Mucosa of gallbladder (tissue), 1 donor: Measurements from ENCODE around the gene TMSB10. TPM values are rescaled to one million over a fixed set of nuclear protein-coding genes. Genes with fewer than 3 reads are reported as not detected.

ENCODE experiments used
- DNase-seq: peaks from one replicate; pipeline ENCODE4 v3.0.0-alpha.2; 2020; ENCODE audit warnings: low spot score
- total RNA-seq: library from RNA; stranded (reverse); gene quantifications from one replicate; pipeline ENCODE4 v1.2.1, GENCODE V29; 2021
- donor health status: DM: no; HTN: no; CAD: no.

The TMSB10 gene
- total RNA-seq, 1 donor from 2014 or later = 999 TPM

DNA sequence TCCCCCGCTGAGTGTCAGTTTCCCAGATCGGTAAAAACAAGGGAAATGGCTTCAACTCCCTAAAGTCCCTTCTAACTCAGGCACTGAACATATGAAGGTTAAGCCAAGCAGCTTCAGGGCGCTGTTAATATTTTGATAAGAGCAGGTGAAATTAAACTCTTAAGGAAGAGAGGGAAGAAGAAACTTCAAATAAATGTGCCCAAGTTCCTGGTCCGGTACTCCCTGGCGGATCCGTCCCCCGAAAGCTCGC, 25.1 kb upstream of the TMSB10 start:
- DNase-seq = no peak

DNA sequence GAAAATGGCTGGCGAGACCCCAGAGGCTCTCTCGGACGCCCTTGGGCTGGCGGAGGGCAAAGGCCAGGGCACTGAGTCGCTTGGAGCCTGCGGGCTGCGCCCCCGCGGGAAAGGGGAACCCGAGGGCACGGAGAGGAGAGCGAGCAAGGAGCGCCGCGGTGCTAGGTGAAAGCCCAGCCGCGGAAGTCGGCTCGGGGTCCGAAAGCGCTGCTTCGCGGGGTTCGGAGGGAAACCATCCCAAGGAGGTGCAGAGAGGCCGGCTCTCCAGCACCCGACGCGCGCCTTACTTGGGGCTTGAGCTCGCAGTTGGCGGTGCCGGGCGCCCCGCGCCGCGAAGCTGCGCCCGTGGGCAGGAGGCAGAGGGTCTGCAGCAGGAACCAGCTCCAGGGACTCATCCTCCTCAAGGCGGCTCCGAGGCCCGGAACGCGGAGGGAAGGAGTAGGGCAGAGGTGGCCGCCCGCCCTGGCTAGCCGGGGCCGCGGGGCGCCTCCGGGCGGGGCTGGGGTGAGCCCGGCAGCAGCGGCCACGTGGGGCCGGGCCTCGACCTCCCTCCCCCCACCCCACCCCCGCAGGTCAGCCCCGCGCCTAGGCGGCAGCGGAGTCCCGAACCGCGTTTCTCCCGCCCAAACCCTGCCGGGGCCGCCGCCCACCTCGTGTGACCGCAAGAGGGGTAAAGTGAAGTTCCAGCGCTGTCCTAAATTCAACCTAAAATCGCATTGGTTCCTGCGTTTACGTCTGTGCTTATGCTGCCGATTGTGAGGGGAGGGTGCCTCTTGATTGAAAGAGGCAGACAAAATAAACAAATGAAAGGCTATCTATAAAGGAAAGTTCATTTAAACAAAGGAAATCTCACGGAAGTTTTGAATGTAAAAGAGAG, 24.6 kb upstream of the TMSB10 start, which contains the start of gene TRABD2A:
TSS of gene TRABD2A (minus strand) at position 440 of the 877 bp plus-strand sequence. CDS start at position 395, 45 bp downstream.
- no peak for DNase-seq

DNA sequence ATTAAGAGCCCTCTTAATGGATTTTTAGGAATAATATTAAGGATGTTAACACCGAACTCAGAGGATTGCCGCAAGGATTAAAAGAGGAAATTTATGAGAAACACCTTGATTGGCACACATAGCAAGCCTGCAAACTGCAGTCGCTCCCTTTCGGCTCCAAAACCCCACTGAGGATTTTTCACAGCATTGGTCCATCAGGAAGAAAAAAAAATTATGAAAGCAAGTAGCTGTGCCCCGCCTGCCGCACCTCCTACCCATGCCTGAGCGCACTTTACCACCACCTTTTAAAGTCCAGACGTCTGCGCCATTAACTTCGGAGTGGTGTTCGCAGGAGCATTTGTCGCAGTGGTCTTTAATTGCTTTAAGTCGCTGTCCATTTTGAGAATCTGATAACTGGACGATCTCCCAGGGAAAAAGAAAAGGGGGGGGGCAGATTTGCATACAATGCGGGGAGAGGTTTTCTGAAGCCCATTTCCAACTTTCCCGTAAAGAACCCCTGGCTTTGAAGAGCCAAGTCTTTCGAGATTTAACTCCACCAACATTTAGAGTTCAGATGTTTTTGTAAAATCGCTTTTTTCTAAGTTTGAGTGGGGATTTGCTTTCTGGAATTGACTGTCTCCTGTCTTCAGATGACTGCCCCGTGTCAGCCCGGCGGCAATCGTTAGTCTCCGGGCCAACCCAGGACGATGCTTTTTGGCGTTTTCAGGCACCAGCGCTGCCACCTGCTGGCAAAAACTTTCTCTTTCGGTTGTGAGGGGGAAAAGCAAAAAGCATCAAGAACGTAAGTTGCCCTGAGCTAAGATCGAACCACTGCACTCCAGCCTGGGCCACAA, 23.7 kb upstream of the TMSB10 start:
- DNase-seq = peak; percentile 81

DNA sequence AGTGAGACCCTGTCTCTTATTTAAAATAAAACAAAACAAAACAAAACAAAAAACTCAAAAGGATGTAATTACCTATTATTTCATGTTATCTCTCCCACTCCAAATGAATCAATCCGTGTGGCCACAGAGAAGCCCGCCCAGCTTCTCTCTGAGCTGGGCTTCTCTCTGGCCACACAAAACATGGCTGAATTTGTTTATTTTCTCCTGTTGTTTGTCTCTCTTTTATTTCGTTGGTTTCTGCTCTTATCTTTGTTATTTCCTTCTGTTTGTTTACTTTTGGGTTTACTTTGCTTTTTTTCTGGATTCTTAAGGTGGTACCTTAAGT, 23.1 kb upstream of the TMSB10 start:
- no peak for DNase-seq

DNA sequence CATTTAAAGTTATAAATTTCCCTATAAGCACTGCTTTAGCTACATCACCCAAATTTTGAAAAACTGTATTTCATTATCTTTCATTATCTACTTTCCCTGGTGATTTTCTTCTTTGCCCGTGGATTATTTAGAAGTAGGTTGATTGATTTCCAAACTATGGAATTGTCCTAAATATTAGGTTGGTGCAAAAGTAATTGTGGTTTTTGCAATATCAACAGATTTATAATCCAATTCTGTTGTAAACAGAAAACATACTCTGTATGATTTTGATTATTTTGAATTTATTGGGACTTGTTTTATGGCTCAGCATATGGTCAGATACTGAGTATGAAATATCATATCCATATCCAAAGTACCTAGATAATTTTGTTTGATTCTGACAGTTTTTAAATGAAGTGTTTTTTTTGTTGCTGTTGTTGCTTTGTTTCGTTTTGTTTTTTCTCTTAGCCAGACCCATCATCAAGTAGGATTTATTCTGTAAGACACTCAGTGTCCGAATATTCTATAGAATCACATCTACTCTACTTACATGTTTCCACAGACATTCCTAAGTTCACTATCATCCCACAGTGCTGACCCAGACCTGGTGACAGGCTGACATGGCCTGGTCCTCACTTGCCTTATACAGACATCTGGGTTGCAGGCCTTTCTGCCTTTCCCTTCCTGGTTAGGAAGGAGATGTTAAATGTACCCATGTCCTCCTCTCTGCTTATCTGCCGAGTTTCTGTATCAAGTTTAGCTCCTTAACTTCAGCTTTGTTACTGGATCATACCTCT, 22.5 kb upstream of the TMSB10 start:
- no peak for DNase-seq

DNA sequence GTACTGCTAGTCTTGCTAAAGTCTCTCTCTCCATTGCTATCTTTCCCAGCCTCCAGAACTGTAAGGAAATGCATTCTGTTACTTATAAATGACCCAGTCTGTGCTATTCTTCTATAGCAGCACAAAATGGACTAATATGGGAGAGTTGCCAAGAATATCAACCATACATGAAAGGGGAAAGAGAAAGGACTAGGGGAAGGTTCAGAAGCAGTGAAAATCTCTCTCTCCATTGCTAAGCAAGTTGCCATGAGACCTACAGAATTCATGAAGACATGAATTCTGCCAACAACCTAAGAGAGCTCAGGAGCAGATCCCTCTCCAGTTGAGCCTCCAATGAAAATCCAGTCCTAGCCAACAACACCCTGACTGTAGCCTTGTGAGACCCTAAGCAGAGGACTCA, 21.0 kb upstream of the TMSB10 start:
- no peak for DNase-seq

DNA sequence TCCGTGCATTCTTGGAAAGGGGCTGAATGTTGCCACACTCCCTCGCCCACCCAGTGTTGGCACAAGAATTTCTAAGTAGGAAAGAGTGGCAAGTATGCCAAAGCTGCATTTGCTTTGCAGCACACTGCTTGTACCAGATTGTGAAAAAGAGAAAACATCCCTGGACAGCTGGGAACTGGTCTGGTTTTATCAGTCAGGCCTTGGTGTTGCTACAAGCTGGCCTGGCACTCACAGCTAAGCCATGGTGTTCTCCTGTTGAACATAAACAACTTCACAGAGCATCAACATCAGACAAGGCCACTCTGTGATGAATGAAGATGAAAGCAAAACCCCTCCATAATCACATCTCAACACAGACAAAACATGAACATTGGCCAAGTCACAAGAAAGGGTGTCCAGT, 20.3 kb upstream of the TMSB10 start:
- no peak for DNase-seq

DNA sequence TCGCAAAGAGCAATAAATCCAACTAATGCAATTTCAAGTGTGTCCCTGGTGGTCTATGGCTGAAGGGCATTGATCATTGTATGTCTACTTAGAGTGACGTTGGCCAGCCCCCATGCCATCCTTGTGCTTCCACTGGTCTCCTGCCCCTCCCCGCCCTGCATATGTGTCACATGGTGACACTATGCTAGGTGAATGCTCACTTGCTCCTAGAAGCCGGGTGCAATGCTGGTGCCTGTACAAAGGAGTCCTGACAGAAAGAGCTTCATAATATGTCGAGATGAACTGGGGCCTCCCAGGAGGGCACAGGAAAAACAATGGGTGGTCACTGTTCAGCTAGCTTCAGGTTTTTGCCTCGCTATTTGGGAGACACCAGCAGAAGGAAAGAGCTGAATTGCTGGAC, 18.7 kb upstream of the TMSB10 start:
- DNase-seq = no peak

DNA sequence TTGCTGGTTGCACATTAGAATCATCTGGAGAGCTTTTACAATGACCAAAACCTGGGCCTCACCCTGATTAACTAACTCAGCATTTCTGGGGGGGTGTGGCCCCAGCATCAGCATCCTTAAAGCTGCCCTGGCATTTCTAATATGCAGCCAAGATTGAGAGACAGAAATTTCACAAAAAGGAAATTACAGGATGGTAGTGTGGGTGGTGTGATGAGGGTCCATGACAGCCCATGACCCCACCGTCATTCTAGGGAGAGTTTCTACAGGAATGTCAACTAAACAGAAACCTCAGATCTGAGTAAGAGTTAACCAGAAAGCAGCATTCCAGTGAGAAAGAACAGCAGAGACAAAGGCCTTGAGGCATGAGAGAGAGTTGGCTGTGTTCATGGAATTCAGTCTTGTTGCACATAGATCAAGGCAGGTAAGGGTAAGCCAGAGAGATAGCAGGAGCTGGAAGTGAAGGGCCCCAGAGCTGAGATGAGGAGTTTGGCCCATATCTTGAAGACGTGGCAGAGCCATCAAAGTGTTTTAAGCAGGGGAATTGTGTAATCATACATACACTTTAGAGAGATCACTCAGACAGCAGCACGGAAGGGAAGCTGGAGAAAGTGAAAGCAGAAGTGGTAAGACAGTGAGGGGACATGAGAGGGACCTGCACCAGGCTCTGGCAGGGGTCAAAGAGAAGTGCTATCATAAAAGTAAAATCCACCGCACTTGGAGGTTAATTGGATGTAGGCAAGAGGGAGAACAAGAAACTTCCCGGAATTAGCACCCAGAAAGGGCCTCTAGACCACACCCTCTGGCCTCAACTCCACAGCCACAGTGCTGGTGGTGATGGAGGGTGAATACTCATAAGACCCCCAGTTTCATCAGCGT, 16.8 kb upstream of the TMSB10 start:
- DNase-seq = peak; percentile 38

DNA sequence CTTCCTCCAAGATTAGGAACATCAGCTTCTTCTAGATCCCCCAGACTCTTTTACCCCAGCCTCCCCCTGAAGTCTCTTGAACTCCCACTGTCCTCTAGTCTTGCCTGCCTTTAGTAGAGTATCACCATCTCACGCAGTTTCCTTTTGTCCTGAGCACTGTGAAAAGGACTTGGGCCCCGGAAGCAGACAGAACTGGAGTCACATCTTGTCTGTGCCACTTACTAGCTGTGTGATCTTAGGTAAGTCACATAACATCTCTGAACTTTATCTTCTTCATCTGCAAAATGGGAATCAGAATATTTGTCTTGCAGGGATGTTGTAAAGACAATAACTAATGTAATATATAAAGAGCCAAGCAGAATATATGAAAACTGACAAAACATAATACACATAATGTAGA, 16.1 kb upstream of the TMSB10 start:
- no peak for DNase-seq

DNA sequence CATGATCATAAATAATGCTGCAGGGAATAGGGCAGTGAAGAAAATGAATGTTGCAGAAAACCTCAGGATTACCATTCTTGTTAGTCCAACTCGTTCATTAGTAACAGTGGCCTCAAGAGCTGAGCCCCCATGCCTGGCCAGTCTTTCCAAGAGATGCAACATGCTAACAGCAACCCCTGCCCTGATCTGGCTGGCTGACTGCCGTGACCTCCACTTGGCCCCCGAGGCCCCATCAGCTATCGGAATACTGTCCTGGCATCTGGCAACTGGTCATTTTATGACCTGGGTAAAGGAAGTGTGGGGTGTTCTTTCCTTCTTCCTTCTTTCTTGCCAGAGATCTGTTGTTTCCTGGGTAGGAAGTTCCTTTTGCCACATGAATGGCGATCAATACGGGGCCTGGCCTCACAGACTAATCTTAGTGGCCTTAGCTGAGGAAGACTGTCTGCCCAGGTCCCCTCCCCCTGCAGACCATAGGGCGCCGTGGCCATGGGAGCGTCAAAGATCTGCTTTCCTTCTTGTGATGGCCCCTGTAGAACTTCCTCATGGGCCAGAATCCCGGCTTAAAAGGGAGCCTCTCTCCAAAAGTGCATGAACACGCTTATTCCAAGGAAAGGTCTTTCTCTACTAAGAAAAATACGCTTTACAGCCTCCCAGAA, 14.0 kb upstream of the TMSB10 start:
- DNase-seq = no peak

DNA sequence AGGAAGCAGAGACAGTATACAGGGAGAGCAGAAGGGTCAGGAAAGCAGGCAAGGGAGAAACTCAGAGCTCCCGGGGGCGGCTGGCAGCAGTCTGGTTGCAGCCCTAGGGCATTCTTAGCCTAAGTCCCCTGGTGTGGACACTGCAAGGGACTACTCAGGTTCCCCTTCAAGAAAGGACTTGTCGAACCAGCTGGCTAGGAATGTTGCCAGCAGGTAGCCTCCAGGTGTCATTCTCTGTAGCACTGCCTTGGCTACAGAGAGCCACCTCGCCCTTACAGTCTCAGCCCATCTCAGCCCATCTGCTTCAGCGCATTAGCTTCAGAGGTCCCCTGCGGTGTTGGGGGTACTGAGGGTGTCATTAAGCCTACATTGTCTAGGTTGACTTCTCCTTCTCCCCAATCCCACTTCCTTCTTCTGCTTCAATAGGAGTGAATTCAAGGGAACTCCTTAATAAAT, 11.3 kb upstream of the TMSB10 start:
- DNase-seq = no peak

DNA sequence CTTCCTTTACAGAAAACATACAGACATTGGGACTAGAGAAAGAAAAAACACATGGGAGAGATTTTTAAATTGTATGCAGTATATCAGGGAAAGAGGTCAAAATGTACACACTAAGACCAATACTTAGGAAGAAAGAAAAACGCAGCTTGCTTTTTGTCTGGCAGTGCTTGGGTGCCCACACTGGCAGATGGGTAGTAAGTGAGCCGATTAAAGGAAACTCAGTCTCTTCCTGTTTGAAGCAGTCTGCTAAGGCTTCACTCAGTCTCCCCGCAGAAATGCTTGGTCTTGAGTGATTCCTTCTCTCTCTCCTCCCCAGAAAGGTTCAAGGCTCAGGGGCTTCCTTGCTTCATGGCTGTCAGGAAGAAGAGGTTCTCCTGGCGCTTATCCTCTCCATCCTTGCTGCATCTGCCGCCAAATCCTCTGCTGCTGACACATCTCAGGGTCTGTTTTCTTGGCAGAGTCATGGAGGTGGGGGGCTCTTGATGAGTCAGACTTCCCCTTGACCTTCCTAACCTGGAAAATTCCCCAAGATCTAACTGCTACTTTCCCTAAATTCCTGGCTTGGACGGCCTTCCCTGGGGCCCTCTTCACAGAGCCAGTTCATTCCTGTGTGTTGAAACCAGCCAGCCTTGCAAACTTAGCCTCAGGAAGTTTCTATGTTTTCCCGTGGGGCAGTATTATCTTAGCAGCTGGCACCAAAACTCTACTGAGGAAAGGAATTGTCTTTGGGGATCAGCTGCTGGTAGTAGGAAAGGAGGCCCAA, 10.5 kb upstream of the TMSB10 start:
- no peak for DNase-seq

DNA sequence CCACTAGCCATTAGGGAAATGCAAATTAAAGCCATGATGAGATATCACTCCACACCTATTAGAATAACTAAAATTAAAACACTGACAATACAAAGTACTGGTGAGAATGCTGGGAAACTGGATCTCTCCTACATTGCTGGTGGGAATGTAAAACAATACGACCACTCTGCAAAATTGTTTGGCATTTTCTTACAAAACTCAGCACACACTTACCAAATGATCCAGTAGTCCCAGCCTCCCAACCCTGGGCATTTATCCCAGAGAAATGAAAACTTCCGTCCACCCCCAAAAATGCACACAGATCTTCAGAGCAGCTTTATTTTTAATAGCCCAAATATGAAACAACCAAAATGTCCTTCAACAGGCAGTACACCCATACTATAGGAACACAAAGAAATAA, 8.9 kb upstream of the TMSB10 start:
- no peak for DNase-seq

DNA sequence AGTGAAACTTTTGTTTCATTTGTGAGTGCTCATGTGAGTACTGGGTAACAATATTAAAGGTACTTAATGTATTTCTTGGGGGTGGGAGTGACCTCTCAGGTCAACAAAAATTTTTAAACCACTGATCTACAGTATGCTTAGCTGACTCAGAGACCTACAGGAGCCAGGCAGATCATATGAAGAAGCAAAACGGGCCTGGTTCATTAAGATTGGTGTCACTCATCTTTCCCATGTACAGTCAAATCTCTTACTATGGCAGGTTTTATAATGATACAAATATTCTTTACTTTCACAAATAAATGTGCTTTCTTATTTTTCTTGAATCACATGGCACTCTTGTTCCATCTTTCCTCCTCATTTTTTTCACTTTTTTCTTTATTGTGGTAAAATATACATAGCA, 7.7 kb upstream of the TMSB10 start:
- no peak for DNase-seq

DNA sequence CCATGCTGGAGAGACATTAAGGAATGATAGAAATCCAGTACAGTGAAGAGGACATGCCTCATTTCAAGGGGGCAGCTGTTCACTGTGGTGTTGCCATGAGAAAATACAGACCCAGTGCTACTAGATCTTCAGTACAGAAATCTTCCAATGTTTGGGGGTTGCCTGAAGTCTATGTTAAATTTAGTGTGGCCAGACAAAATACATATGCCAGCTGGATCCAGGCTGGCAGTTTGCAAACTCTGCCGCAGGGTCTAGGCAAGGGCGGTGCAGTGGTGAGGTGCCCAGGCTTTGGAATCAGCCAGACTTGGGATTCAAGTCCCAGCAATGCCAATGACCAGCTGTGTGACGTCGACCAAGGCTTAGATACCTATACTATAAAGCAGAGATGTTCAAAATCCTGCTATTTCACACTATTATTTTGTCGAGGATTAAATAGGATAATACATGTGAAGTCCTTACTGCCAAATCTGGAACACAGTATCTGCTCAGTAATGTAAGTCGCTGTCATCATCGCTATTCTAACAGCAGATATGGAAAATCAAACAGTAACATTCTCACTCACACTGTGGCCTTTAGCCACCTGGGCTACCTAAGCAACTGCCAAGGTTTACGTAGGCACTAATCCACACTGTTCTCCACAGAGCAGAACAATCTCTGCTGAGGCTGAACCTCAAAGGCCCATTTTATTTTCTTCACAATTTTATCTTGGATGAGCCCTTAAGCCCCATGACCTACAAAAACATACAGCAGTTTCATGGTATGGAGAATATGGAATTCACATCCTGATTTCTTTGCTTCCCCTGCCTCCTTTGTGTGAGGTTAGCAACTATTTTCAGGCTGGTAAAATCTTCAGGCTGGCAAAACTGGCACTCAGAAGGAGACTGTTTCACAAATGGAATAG, 5.9 kb upstream of the TMSB10 start:
- no peak for DNase-seq

DNA sequence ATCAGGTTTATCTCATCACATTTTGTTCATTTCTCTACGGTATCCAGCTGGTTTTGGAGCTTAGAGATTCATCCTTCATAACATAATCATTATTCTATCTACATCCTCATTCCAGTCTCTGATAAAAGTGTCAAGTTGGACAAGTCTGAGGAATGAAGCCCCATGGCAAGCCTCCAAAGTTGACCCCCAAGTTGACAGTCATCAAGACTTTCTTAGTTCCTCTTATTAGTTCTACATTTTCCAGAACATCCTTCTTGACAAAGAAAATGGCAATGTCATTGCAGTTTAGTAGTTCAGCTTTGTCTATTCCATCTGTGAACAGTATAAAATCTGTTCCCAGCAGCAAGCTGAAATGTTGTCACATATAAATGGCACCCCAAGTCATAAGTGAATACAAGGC, 4.5 kb upstream of the TMSB10 start:
- DNase-seq = no peak

DNA sequence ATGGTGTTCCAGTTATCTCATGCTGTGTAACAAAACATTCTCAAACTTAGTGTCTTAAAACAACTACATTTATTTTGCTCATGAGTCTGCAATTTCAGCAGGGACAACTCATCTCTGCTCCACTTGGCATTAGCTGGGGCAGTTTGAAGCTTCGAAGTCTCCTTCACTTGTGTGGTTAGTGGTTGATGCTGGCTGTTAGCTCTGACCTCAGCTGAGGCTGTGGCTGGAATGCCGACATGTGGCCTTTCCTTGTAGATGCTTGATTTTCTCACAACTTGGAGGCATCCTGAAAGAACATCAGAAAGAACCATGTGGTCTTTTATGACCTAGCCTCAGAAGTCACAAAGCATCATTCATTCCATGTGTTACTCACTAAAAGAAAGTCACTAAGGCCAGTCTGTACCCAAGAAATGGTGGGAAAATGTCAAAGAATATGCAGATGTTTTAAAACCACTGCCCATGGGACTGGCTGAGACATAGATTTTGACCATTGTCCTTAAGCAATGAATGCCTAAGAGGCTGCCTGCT, 3.8 kb upstream of the TMSB10 start:
- no peak for DNase-seq

DNA sequence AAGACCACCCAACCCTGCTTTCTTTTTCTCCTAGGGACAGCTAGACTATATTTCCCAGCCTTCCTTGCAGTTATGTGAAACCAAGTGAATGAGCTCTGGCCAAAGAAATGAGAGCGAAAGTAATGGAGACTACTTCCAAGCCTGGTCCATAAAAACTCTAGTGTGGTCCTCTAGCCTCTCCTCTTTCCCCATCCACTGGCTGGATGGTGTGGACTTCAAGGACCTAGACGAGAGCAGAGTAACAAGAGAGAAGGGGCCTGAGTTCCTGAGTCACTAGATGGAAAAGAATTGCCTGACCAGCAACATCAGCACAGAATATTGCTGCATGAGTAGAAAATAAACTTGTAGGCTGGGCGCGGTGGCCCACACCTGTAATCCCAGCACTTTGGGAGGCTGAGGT, 2.9 kb upstream of the TMSB10 start:
- DNase-seq = no peak
